IMR-90 (cell line): Measurements from ENCODE around the gene PLVAP. TPM values are rescaled to one million over a fixed set of nuclear protein-coding genes. Genes with fewer than 3 reads are reported as not detected.

ENCODE experiments used
- ATAC-seq: fragments of 200-7000 bp; cut with Tn5 transposase; 2 replicates; pipeline ENCODE4 v1.9.1; 2020; ENCODE audit warnings: low read depth, mild to moderate bottlenecking, moderate library complexity
- BruUV-seq: library from RNA; stranded (reverse); fragments of 400-500 nt; replicated peaks from 2 replicates; lab custom pipeline; 2021; lab: Mats Ljungman, UMichigan
- CTCF ChIA-PET: fragments of 300-600 bp; formaldehyde crosslinking; extraction: SDS; loops from one replicate; lab custom pipeline; 2021; ENCODE audit warnings: antibody characterized with exemption; lab: Yijun Ruan, JAX
- POLR2A ChIA-PET: fragments of 300-600 bp; sonication (Branson Sonifier 250); formaldehyde crosslinking; loops from one replicate; lab custom pipeline; 2022; ENCODE audit warnings: antibody characterized with exemption; ENCODE audit not compliant: unreplicated experiment; lab: Charles Lee
- DNase-seq: peaks from one replicate; pipeline ENCODE4 v3.0.0; 2013
- H2AFZ ChIP-seq: replicated peaks from 2 replicates; pipeline ENCODE3; 2013; ENCODE audit warnings: low read length, mild to moderate bottlenecking; ENCODE audit not compliant: poor library complexity
- H2AK5ac ChIP-seq: 2 replicates; pipeline ENCODE4 v1.6.1; 2013; ENCODE audit warnings: low read depth, low read length, inconsistent platforms
- H2AK9ac ChIP-seq: replicated peaks from 2 replicates; pipeline ENCODE3; 2013; ENCODE audit warnings: mild to moderate bottlenecking, low read depth, low read length, moderate library complexity; ENCODE audit not compliant: poor library complexity
- H2BK120ac ChIP-seq: 2 replicates; pipeline ENCODE4 v1.6.1; 2013; ENCODE audit warnings: low read depth, low read length, inconsistent platforms
- H2BK15ac ChIP-seq: 3 replicates; pipeline ENCODE4 v1.6.1; 2013; ENCODE audit warnings: low read depth, low read length, inconsistent platforms
- H2BK20ac ChIP-seq: 2 replicates; pipeline ENCODE4 v1.6.1; 2013; ENCODE audit warnings: low read depth, mild to moderate bottlenecking, inconsistent platforms, low read length, moderate library complexity
- H2BK5ac ChIP-seq: 2 replicates; pipeline ENCODE4 v1.6.1; 2013; ENCODE audit warnings: mild to moderate bottlenecking, low read depth, low read length, inconsistent platforms; ENCODE audit not compliant: poor library complexity, severe bottlenecking
- H3K14ac ChIP-seq: replicated peaks from 2 replicates; pipeline ENCODE4 v1.6.1; 2013; ENCODE audit warnings: low read depth, low read length, inconsistent platforms
- H3K18ac ChIP-seq: 2 replicates; pipeline ENCODE4 v1.6.1; 2013; ENCODE audit warnings: low read depth, low read length, control low read depth
- H3K23ac ChIP-seq: 2 replicates; pipeline ENCODE4 v1.6.1; 2013; ENCODE audit warnings: low read depth, low read length, inconsistent platforms
- H3K27ac ChIP-seq: 2 replicates; pipeline ENCODE4 v1.5.1; 2013; ENCODE audit warnings: mild to moderate bottlenecking, control low read depth, low read length; ENCODE audit not compliant: insufficient read depth
- H3K27me3 ChIP-seq: 2 replicates; pipeline ENCODE4 v1.6.1; 2013; ENCODE audit warnings: low read length; ENCODE audit not compliant: control insufficient read depth, insufficient read depth
- H3K36me3 ChIP-seq: 2 replicates; pipeline ENCODE4 v1.6.1; 2013; ENCODE audit warnings: low read length, mixed read lengths; ENCODE audit not compliant: control insufficient read depth, insufficient read depth
- H3K4ac ChIP-seq: 2 replicates; pipeline ENCODE4 v1.6.1; 2013; ENCODE audit warnings: low read depth, low read length, inconsistent platforms
- H3K4me1 ChIP-seq: 2 replicates; pipeline ENCODE4 v1.6.1; 2013; ENCODE audit warnings: low read length, mixed read lengths; ENCODE audit not compliant: control insufficient read depth, insufficient read depth
- H3K4me2 ChIP-seq: 2 replicates; pipeline ENCODE4 v1.6.1; 2013; ENCODE audit warnings: low read depth, mild to moderate bottlenecking, control low read depth, low read length, moderate library complexity
- H3K4me3 ChIP-seq: 2 replicates; pipeline ENCODE4 v1.5.1; 2013; ENCODE audit warnings: low read depth, mild to moderate bottlenecking, control low read depth, low read length, moderate library complexity; ENCODE audit not compliant: insufficient read depth
- H3K56ac ChIP-seq: 2 replicates; pipeline ENCODE4 v1.6.1; 2013; ENCODE audit warnings: low read length, inconsistent platforms; ENCODE audit not compliant: insufficient read depth; ENCODE audit errors: extremely low read depth
- H3K79me1 ChIP-seq, 2 experiments: 2 replicates each; pipeline ENCODE4 v1.6.1; 2013; ENCODE audit warnings: low read length in 2 of 2, inconsistent platforms in 1 of 2, low read depth in 1 of 2
- H3K9ac ChIP-seq: 2 replicates; pipeline ENCODE4 v1.6.1; 2013; ENCODE audit warnings: low read depth, low read length, control low read depth
- H3K9me1 ChIP-seq: 2 replicates; pipeline ENCODE4 v1.6.1; 2013; ENCODE audit warnings: low read length, inconsistent platforms; ENCODE audit not compliant: insufficient read depth
- H3K9me3 ChIP-seq: 2 replicates; pipeline ENCODE4 v1.6.1; 2013; ENCODE audit warnings: low read length; ENCODE audit not compliant: control insufficient read depth, insufficient read depth
- H4K20me1 ChIP-seq: 2 replicates; pipeline ENCODE4 v1.6.1; 2013; ENCODE audit warnings: low read length, inconsistent platforms; ENCODE audit not compliant: insufficient read depth
- H4K5ac ChIP-seq: 2 replicates; pipeline ENCODE4 v1.6.1; 2013; ENCODE audit warnings: mild to moderate bottlenecking, low read depth, low read length, control low read depth
- H4K8ac ChIP-seq, 2 experiments: 2 replicates each; pipeline ENCODE4 v1.6.1; 2013; ENCODE audit warnings: low read depth in 2 of 2, low read length in 2 of 2, control low read depth in 1 of 2, inconsistent platforms in 1 of 2
- H4K91ac ChIP-seq: 2 replicates; pipeline ENCODE4 v1.6.1; 2013; ENCODE audit warnings: low read depth, low read length, inconsistent platforms; ENCODE audit not compliant: insufficient read depth
- MAFK ChIP-seq: IDR thresholded peaks from 2 replicates; pipeline ENCODE4 v1.6.1; 2012; ENCODE audit warnings: low read depth, low read length, improper control_type of control experiment
- MAZ ChIP-seq: IDR thresholded peaks from 2 replicates; pipeline ENCODE4 v1.6.1; 2012; ENCODE audit warnings: low read depth, mild to moderate bottlenecking, low read length, improper control_type of control experiment, moderate library complexity, borderline replicate concordance
- RAD21 ChIP-seq: IDR thresholded peaks from 2 replicates; pipeline ENCODE4 v1.6.1; 2012; ENCODE audit warnings: low read length, improper control_type of control experiment
- SMC3 ChIP-seq: fragments of 150-350 bp; IDR thresholded peaks from 2 replicates; pipeline ENCODE4 v1.6.1; 2016; ENCODE audit warnings: low read depth, mild to moderate bottlenecking, antibody characterized with exemption, low read length, moderate library complexity
- WGBS, 2 experiments: methylation state at CpG; one replicate each; pipeline versions ENCODE4 v1.1.5 to v1.1.7; 2013; ENCODE audit warnings: missing lambda C conversion rate in 2 of 2; ENCODE audit not compliant: insufficient read length in 1 of 2; ENCODE audit errors: extremely low coverage in 2 of 2; 5-methylcytosine and 5-hydroxymethylcytosine counted together
- dilution Hi-C: fragments of 300-500 bp; cut with HindIII; formaldehyde crosslinking; loops from one replicate; pipeline ENCODE4 v1.14.3; 2018; ENCODE audit warnings: low sequenced_read_pairs; ENCODE audit not compliant: unreplicated experiment
- in situ Hi-C: fragments of 300-500 bp; cut with MboI; formaldehyde crosslinking; loops from 3 replicates; pipeline ENCODE4 v1.14.3; 2019; ENCODE audit warnings: low sequenced_read_pairs, inconsistent platforms, mixed read lengths
- intact Hi-C: fragments of 100-400 bp; cut with micrococcal nuclease; formaldehyde crosslinking; loops from 2 replicates; pipeline ENCODE4 v1.10.0; 2022
- polyA plus RNA-seq, 3 experiments: library from polyadenylated mRNA; depleted of rRNA; stranded (reverse); fragments of >200 nt; gene quantifications; 2 replicates each; pipeline ENCODE4 v1.2.3, GENCODE V29; 2012; ENCODE audit warnings: low replicate concordance in 1 of 3
- total RNA-seq: library from RNA; depleted of rRNA; stranded (reverse); fragments of >200 nt; gene quantifications from 2 replicates; pipeline ENCODE4 v1.2.3, GENCODE V29; 2012
- TF ChIP-seq, protein P1 (sequence below): conservative IDR thresholded peaks from 2 replicates; pipeline ENCODE4 v1.5.1; 2012; ENCODE audit warnings: mild to moderate bottlenecking, low read depth, low read length, improper control_type of control experiment

The PLVAP gene
- total and polyA plus RNA-seq, 2 of the 4 experiments (the other 2 are of a cell fraction), result not detected

DNA sequence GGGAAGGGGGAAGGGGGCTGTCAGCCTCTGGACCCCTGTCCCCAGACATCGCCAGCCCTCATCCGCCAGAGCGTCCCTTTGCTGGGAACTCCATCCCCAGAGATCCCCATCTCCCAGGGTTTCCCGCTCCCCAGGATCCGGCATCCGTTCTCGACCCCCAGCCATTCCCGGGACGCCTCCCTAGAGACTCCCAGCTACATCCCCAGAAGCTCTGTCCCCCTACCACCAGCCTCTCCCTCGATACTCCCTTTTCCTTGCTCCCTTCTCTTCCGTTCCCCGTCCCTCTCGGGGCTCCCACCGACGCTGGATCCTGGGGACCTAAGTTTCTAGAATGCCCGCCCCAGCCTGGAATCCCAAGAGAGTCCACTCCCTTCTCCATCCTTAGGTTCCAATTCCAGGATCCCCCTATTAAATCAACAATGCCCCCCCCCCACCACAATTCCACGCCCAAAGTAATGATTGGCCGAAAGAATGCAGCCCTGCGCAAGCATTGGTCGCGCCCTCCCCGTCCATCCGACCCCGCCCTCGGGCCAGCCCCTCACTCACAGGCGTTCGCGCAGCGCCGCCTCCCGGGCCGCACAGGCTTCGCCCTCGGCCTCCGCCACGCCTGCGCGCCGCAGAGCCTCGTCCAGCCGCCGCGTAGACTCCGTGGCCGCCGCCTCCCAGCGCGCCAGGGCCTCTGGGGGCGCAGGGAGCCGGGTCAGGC, 13.7 kb upstream of the PLVAP start:
- H3K4me1 ChIP-seq, result peaks cover 2% of the 10 kb centered on the region; the same call in 1 of the 2 replicates
- CTCF ChIA-PET, result no interaction called here
- peak overlapping the region; percentile 23 for H2AK9ac ChIP-seq
- H4K8ac ChIP-seq, result peak overlapping the region; percentile 12 to 53; a peak in 2 of 4 replicates
- H2BK20ac ChIP-seq, result no peak overlapping the region
- H3K9me3 ChIP-seq, result peaks cover 9% of the 10 kb centered on the region; the same call in 1 of the 2 replicates
- in situ Hi-C loops (no loop called here), dilution Hi-C loops (no loop called here), intact Hi-C loops (loop anchor here (10.0 kb wide), 1 partner anchor 164 kb away; the partner anchor contains the start of gene COLGALT1)
- no peaks in the 10 kb centered on the region for H4K20me1 ChIP-seq
- ATAC-seq (peak; percentile 100), DNase-seq (peak; percentile 87)
- H3K4me3 ChIP-seq, result peak overlapping the region; percentile 51
- H3K36me3 ChIP-seq, result no peaks in the 10 kb centered on the region
- no peak overlapping the region for H3K18ac ChIP-seq
- no peaks in the 10 kb centered on the region for H3K79me1 ChIP-seq
- H3K27me3 ChIP-seq, result peaks cover 3% of the 10 kb centered on the region
- H3K4ac ChIP-seq, result peak overlapping the region; percentile 28; the same call in 1 of the 2 replicates
- no peak overlapping the region for H3K56ac ChIP-seq
- no peak overlapping the region; the same call in 1 of the 2 replicates for H3K14ac ChIP-seq
- no peaks in the 10 kb centered on the region for H3K9me1 ChIP-seq
- POLR2A ChIA-PET, result no interaction called here
- H4K91ac ChIP-seq, result no peak overlapping the region
- H2BK5ac ChIP-seq, result no peak overlapping the region
- H3K9ac ChIP-seq, result peak overlapping the region; percentile 6
- H2BK120ac ChIP-seq, result no peak overlapping the region
- no peak overlapping the region for H2AK5ac ChIP-seq
- H3K27ac ChIP-seq, result no peak overlapping the region
- H4K5ac ChIP-seq, result peak overlapping the region; percentile 3; the same call in 1 of the 2 replicates
- 1% methylated on average over 28 of the region's 50 CpGs; no CpG with 5 or more reads in 1 of the 2 experiments for WGBS, 2 experiments
- H2AFZ ChIP-seq, result peak overlapping the region; percentile 97
- BruUV-seq, result no TSS peak
- no peak overlapping the region; the same call in 2 of the 3 replicates for H2BK15ac ChIP-seq
- TF ChIP-seq MAFK (no peak), MAZ (peak; percentile 93; the same call in 1 of the 2 replicates), SMC3 (peak; percentile 36), RAD21 (peak; percentile 61)
- TF ChIP-seq, protein P1, sequence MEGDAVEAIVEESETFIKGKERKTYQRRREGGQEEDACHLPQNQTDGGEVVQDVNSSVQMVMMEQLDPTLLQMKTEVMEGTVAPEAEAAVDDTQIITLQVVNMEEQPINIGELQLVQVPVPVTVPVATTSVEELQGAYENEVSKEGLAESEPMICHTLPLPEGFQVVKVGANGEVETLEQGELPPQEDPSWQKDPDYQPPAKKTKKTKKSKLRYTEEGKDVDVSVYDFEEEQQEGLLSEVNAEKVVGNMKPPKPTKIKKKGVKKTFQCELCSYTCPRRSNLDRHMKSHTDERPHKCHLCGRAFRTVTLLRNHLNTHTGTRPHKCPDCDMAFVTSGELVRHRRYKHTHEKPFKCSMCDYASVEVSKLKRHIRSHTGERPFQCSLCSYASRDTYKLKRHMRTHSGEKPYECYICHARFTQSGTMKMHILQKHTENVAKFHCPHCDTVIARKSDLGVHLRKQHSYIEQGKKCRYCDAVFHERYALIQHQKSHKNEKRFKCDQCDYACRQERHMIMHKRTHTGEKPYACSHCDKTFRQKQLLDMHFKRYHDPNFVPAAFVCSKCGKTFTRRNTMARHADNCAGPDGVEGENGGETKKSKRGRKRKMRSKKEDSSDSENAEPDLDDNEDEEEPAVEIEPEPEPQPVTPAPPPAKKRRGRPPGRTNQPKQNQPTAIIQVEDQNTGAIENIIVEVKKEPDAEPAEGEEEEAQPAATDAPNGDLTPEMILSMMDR, result peak; percentile 87
- H3K4me2 ChIP-seq, result peak overlapping the region; percentile 73
- H3K23ac ChIP-seq, result no peak overlapping the region
